ENCODE results near the gene TBC1D8. TPM values are rescaled to one million over a fixed set of nuclear protein-coding genes. Genes with fewer than 3 reads are reported as not detected.

The TBC1D8 gene
- total and polyA plus RNA-seq, 2 of the 8 experiments (the other 6 are each of a cell fraction or from before 2014, with no cell fraction given): 20.8 to 21.8 TPM

- H3K18ac ChIP-seq (ENCODE audit: extremely low read depth, low read length): no peak overlapping the region
- no peaks in the 10 kb centered on the region; the same call in 1 of the 2 replicates for H3K23me2 ChIP-seq (ENCODE audit: low read depth, low read length)
- no peak overlapping the region for H3K56ac ChIP-seq (replicated peaks; ENCODE audit: insufficient read length, low read depth, low read length)
- no peak overlapping the region for H4K5ac ChIP-seq (ENCODE audit: insufficient read length, low read depth, low read length)
- H3K4me1 ChIP-seq (replicated peaks in 1 of 4; ENCODE audit: control insufficient read depth in 3 of 4, insufficient read depth in 4 of 4, low read length in 3 of 4): no peaks in the 10 kb centered on the region
- peaks cover 0 to 4% of the 10 kb centered on the region in 2 experiments; a peak in 2 of 4 replicates for H3K79me2 ChIP-seq (ENCODE audit: control insufficient read depth in 1 of 2, insufficient read depth in 2 of 2, low read length in 2 of 2)
- no peak overlapping the region for H2AFZ ChIP-seq (ENCODE audit: low read length)
- H3K4ac ChIP-seq (replicated peaks; ENCODE audit: insufficient read length, low read depth, low read length): no peak overlapping the region
- FAIRE-seq: no peak
- no peak overlapping the region for H3K14ac ChIP-seq (ENCODE audit: insufficient read length)
- no peak for DNase-seq (ENCODE audit: low read depth in 1 of 2, low spot score in 2 of 2)
- H2BK20ac ChIP-seq (ENCODE audit: low read length): no peak overlapping the region
- no peaks in the 10 kb centered on the region for H3K36me3 ChIP-seq (ENCODE audit: control insufficient read depth in 2 of 4, insufficient read depth in 4 of 4, low read length in 3 of 4)
- no peak overlapping the region for H2BK15ac ChIP-seq (ENCODE audit: low read length)
- no peak overlapping the region for H2BK12ac ChIP-seq (ENCODE audit: low read depth, low read length)
- peaks cover 0 to 5% of the 10 kb centered on the region in 2 experiments for H4K20me1 ChIP-seq (replicated peaks in 1 of 2; ENCODE audit: control insufficient read depth in 1 of 2, insufficient read depth in 2 of 2, low read length in 2 of 2)
- no peak overlapping the region for H2AK5ac ChIP-seq (ENCODE audit: low read depth, low read length)
- no peak overlapping the region for H2BK120ac ChIP-seq (replicated peaks; ENCODE audit: low read depth, low read length)
- no peak overlapping the region for H2BK5ac ChIP-seq (ENCODE audit: low read depth, low read length)
- no peak overlapping the region for H4K91ac ChIP-seq (replicated peaks; ENCODE audit: insufficient read length, low read length)
- no peak overlapping the region for H3K27ac ChIP-seq (ENCODE audit: low read depth, low read length)
- H3K9me3 ChIP-seq (ENCODE audit: insufficient read depth in 2 of 2, low read depth in 1 of 2, low read length in 1 of 2): no peaks in the 10 kb centered on the region
- H3K27me3 ChIP-seq (replicated peaks in 1 of 4; ENCODE audit: control insufficient read depth in 3 of 4, extremely low read depth in 1 of 4, insufficient read depth in 3 of 4, low read length in 3 of 4): no peaks in the 10 kb centered on the region
- H3K23ac ChIP-seq (ENCODE audit: insufficient read length): no peak overlapping the region
- H3K4me2 ChIP-seq (ENCODE audit: insufficient read depth in 1 of 2, low read depth in 2 of 2, low read length in 2 of 2): no peak overlapping the region
- no peak overlapping the region for H3K4me3 ChIP-seq (ENCODE audit: extremely low read depth in 1 of 4, insufficient read depth in 2 of 4, low read depth in 3 of 4, low read length in 4 of 4)
- H3K79me1 ChIP-seq (ENCODE audit: low read depth, low read length): no peaks in the 10 kb centered on the region
- ChIA-PET POLR2A (ENCODE audit: partially characterized antibody) (no interaction called here), CTCF (ENCODE audit: partially characterized antibody) (interaction anchor here (0.6 to 0.7 kb wide), 2 partner anchors 27 to 613 kb away, joined by 3 read pairs; no protein-coding TSS in a partner anchor)
- H3K9ac ChIP-seq (replicated peaks in 1 of 4; ENCODE audit: extremely low read depth in 1 of 4, low read depth in 3 of 4, low read length in 3 of 4): no peak overlapping the region
- no peak overlapping the region for H4K8ac ChIP-seq (ENCODE audit: extremely low read depth, insufficient read depth, low read length)
- TF ChIP-seq RXRA (IDR thresholded peaks at IDR 0.05; ENCODE audit: insufficient read depth, low read depth, low read length) (no peak), CHD1 (IDR thresholded peaks at IDR 0.05; ENCODE audit: low read depth, low read length) (no peak), TCF12 (IDR thresholded peaks at IDR 0.05; ENCODE audit: low read depth, low read length) (no peak), JUN (IDR thresholded peaks at IDR 0.05; ENCODE audit: low read depth, low read length) (no peak), PHF8 (conservative IDR thresholded peaks at IDR 0.05; ENCODE audit: low read depth, low read length) (no peak), CEBPB (IDR thresholded peaks at IDR 0.05; ENCODE audit: low read depth, low read length) (no peak), TAF1 (IDR thresholded peaks at IDR 0.05; ENCODE audit: low read depth, low read length) (no peak), CREB1 (IDR thresholded peaks at IDR 0.05) (no peak), EGR1 (IDR thresholded peaks at IDR 0.05; ENCODE audit: borderline replicate concordance, low read depth, low read length) (no peak), CTBP2 (IDR thresholded peaks at IDR 0.05; ENCODE audit: borderline replicate concordance, insufficient read depth, insufficient read length, low read length) (no peak), KDM4A (IDR thresholded peaks at IDR 0.05; ENCODE audit: low read depth, low read length, severe bottlenecking) (no peak), RAD21 (IDR thresholded peaks at IDR 0.05 in 1 of 2, conservative IDR thresholded peaks at IDR 0.05 in 1 of 2; ENCODE audit: low read depth in 2 of 2, low read length in 2 of 2) (no peak), RBBP5 (IDR thresholded peaks at IDR 0.05; ENCODE audit: borderline replicate concordance, low read depth, low read length) (no peak), JUND (IDR thresholded peaks at IDR 0.05; ENCODE audit: low read length) (no peak)
- TF ChIP-seq, protein P1, sequence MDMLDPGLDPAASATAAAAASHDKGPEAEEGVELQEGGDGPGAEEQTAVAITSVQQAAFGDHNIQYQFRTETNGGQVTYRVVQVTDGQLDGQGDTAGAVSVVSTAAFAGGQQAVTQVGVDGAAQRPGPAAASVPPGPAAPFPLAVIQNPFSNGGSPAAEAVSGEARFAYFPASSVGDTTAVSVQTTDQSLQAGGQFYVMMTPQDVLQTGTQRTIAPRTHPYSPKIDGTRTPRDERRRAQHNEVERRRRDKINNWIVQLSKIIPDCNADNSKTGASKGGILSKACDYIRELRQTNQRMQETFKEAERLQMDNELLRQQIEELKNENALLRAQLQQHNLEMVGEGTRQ (IDR thresholded peaks at IDR 0.05; ENCODE audit: low read length): no peak
Measured at GRCh38 chr2:101087638-101088037, 63.5 kb downstream of the TBC1D8 start.
